ENCODE measurements around the gene PCGF3. TPM values are rescaled to one million over a fixed set of nuclear protein-coding genes. Genes with fewer than 3 reads are reported as not detected.

Gene PCGF3
- total RNA-seq, 4 donors from 2014 or later, result 31.7 to 35.3 (median 34.7) TPM

- Histone ChIP-seq H3K9me3 (no peaks in the 10 kb centered on the region), H3K36me3 (peaks cover 0 to 26% (median 14%) of the 10 kb centered on the region in 4 donors), H3K27me3 (no peaks in the 10 kb centered on the region), H3K4me1 (peaks cover 10 to 29% (median 19%) of the 10 kb centered on the region in 4 donors), H3K27ac (replicated peaks in 1 of 4) (no peak overlapping the region), H3K4me3 (no peak overlapping the region)
- DNase-seq (ENCODE audit: extremely low spot score), result no peak
- intact Hi-C loops (cut with DNase I), result no loop called here
- TF ChIP-seq POLR2A (IDR thresholded peaks at IDR 0.05; ENCODE audit: low read depth), result no peak
- no peak for TF ChIP-seq EP300 (IDR thresholded peaks at IDR 0.05)
- TF ChIP-seq POLR2AphosphoS5 (IDR thresholded peaks at IDR 0.05), result no peak
- TF ChIP-seq, protein P1, sequence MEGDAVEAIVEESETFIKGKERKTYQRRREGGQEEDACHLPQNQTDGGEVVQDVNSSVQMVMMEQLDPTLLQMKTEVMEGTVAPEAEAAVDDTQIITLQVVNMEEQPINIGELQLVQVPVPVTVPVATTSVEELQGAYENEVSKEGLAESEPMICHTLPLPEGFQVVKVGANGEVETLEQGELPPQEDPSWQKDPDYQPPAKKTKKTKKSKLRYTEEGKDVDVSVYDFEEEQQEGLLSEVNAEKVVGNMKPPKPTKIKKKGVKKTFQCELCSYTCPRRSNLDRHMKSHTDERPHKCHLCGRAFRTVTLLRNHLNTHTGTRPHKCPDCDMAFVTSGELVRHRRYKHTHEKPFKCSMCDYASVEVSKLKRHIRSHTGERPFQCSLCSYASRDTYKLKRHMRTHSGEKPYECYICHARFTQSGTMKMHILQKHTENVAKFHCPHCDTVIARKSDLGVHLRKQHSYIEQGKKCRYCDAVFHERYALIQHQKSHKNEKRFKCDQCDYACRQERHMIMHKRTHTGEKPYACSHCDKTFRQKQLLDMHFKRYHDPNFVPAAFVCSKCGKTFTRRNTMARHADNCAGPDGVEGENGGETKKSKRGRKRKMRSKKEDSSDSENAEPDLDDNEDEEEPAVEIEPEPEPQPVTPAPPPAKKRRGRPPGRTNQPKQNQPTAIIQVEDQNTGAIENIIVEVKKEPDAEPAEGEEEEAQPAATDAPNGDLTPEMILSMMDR (IDR thresholded peaks at IDR 0.05), result no peak
- WGBS, result 93% methylated on average over 58 of the region's 59 CpGs
These were observed 14.7 kb downstream of the PCGF3 start for GRCh38 chr4:720111-720860.

DNA sequence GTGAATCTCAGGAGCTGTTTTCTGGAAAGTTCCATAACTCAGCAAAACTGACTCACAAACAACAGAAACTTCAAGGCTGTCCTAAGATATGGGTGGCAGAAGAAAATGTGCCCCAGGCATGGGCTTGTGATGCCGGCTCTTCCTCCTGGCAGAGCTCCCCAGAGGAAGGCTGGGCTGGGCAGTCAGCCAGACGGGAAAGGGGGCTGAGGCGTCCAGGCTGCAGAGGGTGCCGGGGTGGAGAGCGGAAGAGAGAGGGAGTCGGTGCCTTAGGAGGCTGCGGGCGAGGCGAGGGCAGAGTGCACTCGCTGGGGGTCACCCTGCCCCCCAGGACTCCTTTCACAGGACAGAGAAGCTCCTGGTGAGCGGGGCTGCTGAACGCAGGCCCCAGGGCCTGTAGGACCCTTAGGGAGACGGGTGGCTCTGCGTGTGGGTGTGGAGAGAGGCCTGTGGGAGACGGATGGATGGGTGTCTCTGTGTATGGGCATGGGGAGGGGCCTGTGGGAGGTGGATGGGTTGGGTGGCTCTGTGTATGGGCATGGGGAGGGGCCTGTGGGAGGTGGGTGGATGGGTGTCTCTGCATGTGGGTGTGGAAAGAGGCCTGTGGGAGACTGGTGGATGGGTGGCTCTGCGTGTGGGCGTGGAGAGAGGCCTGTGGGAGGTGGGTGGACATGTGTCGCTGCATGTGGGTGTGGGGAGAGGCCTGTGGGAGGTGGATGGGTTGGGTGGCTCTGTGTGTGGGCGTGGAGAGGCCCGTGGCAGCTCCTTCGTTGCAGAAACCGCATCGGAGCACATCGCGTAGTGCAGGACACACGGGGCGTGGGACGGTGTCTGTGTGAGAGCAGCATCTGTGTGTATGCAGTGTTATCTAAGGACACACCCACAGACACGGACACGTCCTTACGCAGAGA is 15.9 kb downstream of the PCGF3 start:
- no peaks in the 10 kb centered on the region for H3K27me3 ChIP-seq
- intact Hi-C loops (cut with DNase I), result no loop called here
- WGBS, result 73% methylated on average over 31 of the region's 31 CpGs
- TF ChIP-seq, protein P1 (IDR thresholded peaks at IDR 0.05), result no peak
- TF ChIP-seq EP300 (IDR thresholded peaks at IDR 0.05) (no peak), POLR2A (IDR thresholded peaks at IDR 0.05; ENCODE audit: low read depth) (no peak)
- no peaks in the 10 kb centered on the region for H3K9me3 ChIP-seq
- H3K4me3 ChIP-seq, result no peak overlapping the region
- peak overlapping the region in 1 of 4 donors; percentile 20 for H3K27ac ChIP-seq (replicated peaks in 1 of 4)
- peaks cover 0 to 26% (median 14%) of the 10 kb centered on the region in 4 donors for H3K36me3 ChIP-seq
- peaks cover 13 to 41% (median 26%) of the 10 kb centered on the region in 4 donors for H3K4me1 ChIP-seq
- no peak for DNase-seq (ENCODE audit: extremely low spot score)

DNA sequence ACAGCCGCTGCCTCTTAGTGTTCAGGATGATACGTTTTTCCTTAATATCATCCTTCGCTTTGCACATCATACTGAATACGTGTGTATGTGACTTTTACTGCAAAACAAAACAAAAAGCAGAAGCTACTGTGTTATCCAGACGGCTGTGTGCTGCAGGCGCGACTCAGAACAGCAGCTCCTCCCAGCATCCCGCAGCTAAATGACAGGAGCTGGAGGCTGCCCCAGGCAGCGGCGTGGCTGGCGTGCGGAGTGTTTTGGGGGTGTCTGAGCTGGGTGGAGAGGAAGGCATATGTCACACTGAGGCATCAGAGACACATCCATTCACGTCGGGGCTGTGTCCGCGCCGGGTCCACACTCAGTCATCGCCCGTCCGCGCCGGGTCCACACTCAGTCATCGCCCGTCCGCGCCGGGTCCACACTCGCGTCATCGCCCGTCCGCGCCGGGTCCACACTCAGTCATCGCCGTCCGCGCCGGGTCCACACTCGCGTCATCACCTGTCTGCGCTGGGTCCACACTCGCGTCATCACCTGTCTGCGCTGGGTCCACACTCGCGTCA is 16.6 kb downstream of the PCGF3 start:
- peaks cover 0 to 26% (median 14%) of the 10 kb centered on the region in 4 donors for H3K36me3 ChIP-seq
- H3K27ac ChIP-seq (replicated peaks in 1 of 4), result no peak overlapping the region
- WGBS, result 97% methylated on average over 40 of the region's 47 CpGs
- H3K4me3 ChIP-seq, result no peak overlapping the region
- no peak for TF ChIP-seq POLR2AphosphoS5 (IDR thresholded peaks at IDR 0.05)
- no peak for TF ChIP-seq EP300 (IDR thresholded peaks at IDR 0.05)
- no peak for TF ChIP-seq POLR2A (IDR thresholded peaks at IDR 0.05; ENCODE audit: low read depth)
- TF ChIP-seq, protein P1 (IDR thresholded peaks at IDR 0.05), result no peak
- H3K9me3 ChIP-seq, result no peaks in the 10 kb centered on the region
- intact Hi-C loops (cut with DNase I), result no loop called here
- no peaks in the 10 kb centered on the region for H3K27me3 ChIP-seq
- DNase-seq (ENCODE audit: extremely low spot score), result no peak
- peaks cover 13 to 45% (median 33%) of the 10 kb centered on the region in 4 donors for H3K4me1 ChIP-seq

GRCh38 chr4:722851-723360 is 17.3 kb downstream of the PCGF3 start:
- H3K4me1 ChIP-seq, result peaks cover 7 to 39% (median 35%) of the 10 kb centered on the region in 4 donors

More at GRCh38 chr4:722851-723360, 17.3 kb downstream of the PCGF3 start:
- WGBS, result 98% methylated on average over 61 of the region's 61 CpGs
- Histone ChIP-seq H3K9me3 (no peaks in the 10 kb centered on the region), H3K4me3 (no peak overlapping the region), H3K27me3 (no peaks in the 10 kb centered on the region), H3K36me3 (peaks cover 0 to 26% (median 14%) of the 10 kb centered on the region in 4 donors), H3K27ac (replicated peaks in 1 of 4) (no peak overlapping the region)
- TF ChIP-seq POLR2AphosphoS5 (IDR thresholded peaks at IDR 0.05) (no peak), POLR2A (IDR thresholded peaks at IDR 0.05; ENCODE audit: low read depth) (no peak), EP300 (IDR thresholded peaks at IDR 0.05) (no peak)
- TF ChIP-seq, protein P1 (IDR thresholded peaks at IDR 0.05), result no peak
- no peak for DNase-seq (ENCODE audit: extremely low spot score)
- intact Hi-C loops (cut with DNase I), result no loop called here

Data from esophagus muscularis mucosa (tissue), 4 donors.